HG03066 (cell line): ENCODE measurements around the gene SCARF1.

Experiments used
- ATAC-seq: cut with Tn5 transposase; IDR thresholded peaks from one replicate; pipeline ENCODE4 v1.9.1; 2021; ENCODE audit warnings: low read depth; ENCODE audit not compliant: unreplicated experiment

The SCARF1 gene

GRCh38 chr17:1648963-1649843, 3.7 kb upstream of the SCARF1 start:
- peak; percentile 48 for ATAC-seq

GRCh38 chr17:1648173-1648962, 2.8 kb upstream of the SCARF1 start:
- ATAC-seq, result peak; percentile 55

GRCh38 chr17:1647802-1648171, 2.3 kb upstream of the SCARF1 start:
- ATAC-seq, result no peak

- ATAC-seq, result no peak
Measured at GRCh38 chr17:1646199-1646875, 805 bp upstream of the SCARF1 start.

- no peak for ATAC-seq
Measured at GRCh38 chr17:1644493-1645206, 882 bp downstream of the SCARF1 start.

GRCh38 chr17:1643999-1644492, 1.5 kb downstream of the SCARF1 start:
- ATAC-seq, result no peak

- no peak for ATAC-seq
Measured at GRCh38 chr17:1643293-1643998, 2.1 kb downstream of the SCARF1 start.

- no peak for ATAC-seq
Measured at GRCh38 chr17:1641065-1641403, 4.5 kb downstream of the SCARF1 start.

GRCh38 chr17:1640329-1641064, 5.0 kb downstream of the SCARF1 start:
- ATAC-seq, result no peak

GRCh38 chr17:1639549-1640180, 5.9 kb downstream of the SCARF1 start:
- ATAC-seq, result no peak

GRCh38 chr17:1638624-1639300, 6.8 kb downstream of the SCARF1 start:
- no peak for ATAC-seq

GRCh38 chr17:1638171-1638590, 7.4 kb downstream of the SCARF1 start:
- no peak for ATAC-seq

- no peak for ATAC-seq
Measured at GRCh38 chr17:1636732-1637285, 8.7 kb downstream of the SCARF1 start.

GRCh38 chr17:1635675-1636465, 9.7 kb downstream of the SCARF1 start:
- no peak for ATAC-seq

- no peak for ATAC-seq
Measured at GRCh38 chr17:1634841-1635650, 10.5 kb downstream of the SCARF1 start.

- no peak for ATAC-seq
Measured at GRCh38 chr17:1630662-1631061, 14.9 kb downstream of the SCARF1 start.
